GM19099 (cell line): Measurements from ENCODE around the gene SEMA6A.

Experiments
- POLR2A ChIP-seq: IDR thresholded peaks from 3 replicates; pipeline ENCODE4 v1.6.1; 2011; ENCODE audit warnings: low read depth; ENCODE audit not compliant: insufficient read length; ENCODE audit errors: extremely low read depth

Gene SEMA6A

DNA sequence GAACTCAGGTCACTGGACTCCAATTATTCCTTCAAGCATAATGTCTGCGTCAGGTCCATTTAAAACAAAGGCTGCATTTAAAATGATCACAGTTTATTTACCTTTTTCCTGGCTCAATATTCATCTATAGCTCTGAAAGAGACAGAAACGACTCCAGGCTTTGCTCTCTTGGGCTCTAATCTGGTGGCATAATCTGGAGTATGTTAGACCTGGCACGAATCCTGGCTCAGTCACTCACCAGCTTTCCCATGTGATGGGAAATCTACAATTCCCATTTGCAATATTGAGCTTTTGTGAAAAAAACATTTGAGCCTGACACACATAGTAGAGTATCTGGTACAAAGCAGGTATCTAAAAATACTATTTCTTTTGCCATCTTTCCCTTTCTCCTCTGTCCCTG lies 155.8 kb downstream of the SEMA6A start:
- TF ChIP-seq POLR2A: no peak

DNA sequence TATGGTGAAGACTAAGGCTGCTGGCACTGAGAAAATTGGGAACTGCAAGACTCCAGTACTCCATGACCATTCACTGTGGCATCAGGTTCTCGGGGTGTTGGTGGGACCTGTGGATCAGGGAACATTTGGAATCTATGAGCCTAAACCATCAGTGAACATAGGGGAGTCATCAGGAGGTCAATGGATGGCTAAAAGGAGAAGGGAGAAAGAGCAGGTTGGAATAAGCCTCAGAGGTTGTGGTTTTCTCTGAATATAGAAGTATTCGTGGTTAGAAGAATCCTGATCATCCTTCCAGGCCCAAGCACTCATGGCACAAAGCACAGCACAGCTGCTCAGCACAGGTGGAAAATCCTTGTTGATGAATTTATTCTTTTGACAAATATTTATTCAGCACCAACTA lies 156.6 kb downstream of the SEMA6A start:
- TF ChIP-seq POLR2A: no peak

DNA sequence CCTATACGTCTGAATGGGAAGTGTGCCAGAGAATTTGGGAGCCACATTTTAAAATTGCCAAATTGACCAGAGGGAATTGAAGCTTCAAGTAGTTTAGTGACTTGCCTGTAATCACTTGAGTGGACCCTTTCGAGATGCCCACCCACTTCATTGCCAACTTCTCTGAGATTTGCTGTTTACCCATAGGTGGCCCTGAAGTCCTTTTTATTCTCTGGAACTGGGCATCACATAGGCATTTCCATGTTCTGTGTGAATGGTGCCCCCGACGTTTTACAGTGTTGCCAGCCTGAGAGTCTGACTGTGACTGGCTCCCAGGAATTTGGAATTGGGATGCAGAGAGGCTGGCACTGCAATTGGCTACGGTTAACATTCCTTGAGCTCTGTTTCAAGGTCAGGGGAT lies 158.6 kb downstream of the SEMA6A start:
- no peak for TF ChIP-seq POLR2A

DNA sequence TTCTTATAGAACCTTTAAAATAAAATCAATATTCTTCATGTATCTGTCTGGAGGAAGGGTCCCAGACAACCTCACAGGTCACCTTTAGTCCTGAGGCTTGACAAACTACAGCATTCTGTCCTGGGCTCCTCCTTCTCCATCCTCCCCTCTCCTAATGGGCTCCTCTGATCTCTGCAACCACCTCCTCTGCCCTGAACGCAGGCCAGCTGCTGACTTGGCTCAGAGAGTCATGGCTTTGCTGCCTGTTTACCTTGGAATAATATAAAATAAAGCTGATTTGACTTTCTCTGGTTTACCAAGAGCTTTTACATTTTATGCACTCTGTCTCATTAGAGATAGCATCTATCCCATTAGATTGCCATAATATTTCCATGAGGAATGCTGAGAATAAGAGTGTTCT lies 159.4 kb downstream of the SEMA6A start:
- no peak for TF ChIP-seq POLR2A

DNA sequence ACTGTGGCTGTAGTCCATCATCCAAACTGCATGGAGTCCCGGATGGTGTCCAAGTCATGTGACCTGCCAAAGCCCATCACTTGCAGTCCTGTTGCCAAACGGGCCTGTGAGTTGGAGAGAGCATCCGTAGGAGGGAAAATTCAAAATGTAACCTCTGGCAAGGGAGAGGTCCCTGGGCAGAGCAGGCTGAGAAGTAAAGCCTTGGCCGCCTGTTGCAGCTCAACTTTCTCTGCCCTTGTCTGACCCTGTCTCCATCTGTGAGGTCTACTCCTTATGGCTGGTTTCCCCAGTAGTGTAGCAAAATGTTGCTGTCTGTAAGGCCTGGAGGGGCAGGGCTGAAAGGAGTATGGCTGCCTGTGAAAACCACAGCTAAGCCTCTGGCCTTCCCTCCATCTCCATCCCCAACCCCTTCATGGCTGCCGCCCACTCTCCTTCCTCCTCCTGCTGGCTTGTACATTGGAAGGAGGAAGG lies 163.5 kb downstream of the SEMA6A start:
- no peak for TF ChIP-seq POLR2A

DNA sequence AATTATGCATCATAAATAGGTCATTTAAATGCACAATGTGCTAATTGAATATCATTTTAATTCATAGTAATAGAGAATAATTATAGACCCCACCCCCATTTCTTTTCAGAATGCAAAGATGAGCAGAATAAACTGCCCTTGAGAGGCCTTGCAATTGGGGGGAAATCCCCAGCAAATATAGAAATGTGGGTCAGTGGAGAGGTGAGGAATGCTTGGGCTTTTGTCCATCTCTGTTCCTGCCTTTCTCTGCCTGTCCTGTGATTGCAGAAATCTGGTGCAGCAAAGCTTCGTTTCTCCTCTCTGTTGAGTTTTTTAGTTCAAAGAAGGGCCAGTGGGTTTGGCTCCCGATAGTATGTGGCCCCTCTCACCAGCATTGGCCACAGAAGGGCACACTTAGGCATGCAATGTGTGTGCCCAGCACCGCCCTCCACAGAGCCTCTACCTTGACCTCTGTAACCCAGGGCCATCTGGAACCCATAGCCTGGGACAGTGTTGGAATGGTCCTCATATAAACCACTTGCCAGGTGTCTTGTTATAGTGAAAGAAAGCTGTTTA lies 164.2 kb downstream of the SEMA6A start:
- TF ChIP-seq POLR2A: no peak

DNA sequence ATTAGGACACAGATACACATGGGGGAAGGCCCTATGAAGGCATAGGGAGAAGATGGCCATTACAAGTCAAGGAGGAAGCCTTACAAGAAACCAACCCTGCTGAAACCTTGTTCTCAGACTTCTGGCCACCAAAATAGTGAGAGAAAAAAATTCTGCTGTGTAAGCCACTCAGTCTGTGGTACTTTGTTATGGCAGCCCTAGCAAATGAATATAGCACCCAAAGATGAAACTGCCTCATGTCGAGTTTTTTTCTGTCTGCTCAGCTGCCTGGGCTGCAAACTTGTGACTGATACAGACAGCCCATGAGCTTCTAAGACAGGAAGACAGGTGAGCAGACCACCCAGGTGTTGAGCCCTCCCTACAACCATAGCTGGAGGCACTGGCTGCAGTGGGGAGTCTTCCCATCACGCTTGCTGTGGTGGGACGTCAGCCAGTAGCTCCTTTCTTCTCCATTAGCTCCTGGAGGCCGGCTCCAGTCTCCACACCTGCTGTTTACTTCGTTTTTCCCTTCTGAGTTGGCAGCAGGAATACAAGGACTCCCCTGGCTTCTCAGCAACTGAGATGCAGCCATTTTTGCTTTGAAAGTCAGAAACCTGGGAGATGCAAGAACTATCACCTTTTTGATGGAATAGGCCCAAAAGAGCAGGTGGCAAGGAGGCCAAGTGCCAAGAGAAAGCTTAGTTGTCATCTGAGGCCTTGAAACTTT lies 164.9 kb downstream of the SEMA6A start:
- no peak for TF ChIP-seq POLR2A

DNA sequence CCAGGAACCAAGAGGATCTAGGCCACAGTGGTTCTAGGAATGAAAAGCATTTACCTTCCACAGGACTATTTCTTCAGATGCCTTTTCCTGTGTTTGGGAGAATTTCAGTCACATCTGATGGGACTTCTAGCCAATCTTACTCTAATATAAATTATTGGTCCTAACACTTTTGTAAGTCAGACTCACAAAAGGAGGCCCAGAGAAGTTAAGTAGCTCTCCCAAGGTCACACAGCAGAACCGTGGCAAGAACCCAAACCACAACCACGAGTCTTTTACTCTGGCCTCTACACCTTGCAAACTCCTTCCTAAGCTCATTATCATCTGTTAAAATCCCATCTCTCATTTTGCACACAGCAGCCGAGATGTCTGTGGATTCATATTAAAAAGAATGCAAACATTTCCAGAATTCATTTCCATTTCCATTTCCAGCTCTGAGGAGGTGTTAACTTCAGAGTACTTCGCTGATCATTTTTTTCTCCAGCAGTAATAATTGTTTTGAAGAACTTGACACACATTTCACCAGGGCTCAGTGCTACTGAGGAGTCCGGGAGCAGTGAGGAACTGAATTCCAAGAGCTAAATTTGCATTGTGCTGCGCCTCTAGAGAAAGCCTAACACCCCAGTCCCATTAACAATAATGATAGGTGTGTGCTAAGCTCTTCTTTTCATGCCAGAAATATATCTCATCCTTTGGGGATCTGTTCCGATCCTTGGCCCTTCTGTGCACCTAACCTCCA lies 168.1 kb downstream of the SEMA6A start:
- TF ChIP-seq POLR2A: no peak

DNA sequence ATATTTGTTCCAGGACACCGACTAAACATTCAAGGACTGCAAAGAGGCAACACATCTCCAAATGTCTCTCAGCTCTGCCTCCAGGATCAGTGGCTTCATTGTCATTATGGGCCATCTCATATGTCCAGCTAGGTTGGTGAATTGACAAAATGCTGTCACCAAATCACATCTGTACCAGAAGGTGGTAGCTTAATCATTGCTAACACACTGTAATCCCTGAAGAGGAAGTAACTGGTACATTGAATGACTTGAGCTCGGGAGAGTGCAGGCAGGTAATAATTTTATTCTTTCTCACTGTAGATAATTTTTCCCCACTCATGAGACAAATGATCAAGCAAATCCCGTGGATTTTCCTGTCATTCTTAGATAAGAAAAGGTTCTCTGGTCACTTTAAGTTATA lies 169.8 kb downstream of the SEMA6A start:
- no peak for TF ChIP-seq POLR2A

DNA sequence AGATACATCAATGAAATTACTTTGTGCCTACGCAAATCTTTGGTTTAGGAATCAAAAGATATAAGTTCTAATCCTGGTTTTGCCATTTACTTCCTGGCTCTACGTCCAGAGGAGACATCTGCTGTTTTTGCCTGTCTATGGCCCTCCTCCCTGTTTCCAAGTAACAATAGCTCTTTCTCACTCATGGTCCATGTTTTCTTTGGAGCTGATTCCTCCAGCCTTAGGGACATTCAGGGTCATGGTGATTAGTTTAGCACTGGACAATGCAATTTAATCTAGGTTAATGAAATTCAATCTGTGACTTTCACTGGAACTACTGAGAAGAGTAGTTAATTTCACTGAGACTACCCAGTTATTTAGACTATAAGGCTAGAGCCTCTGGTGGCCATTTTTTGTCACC lies 170.6 kb downstream of the SEMA6A start:
- no peak for TF ChIP-seq POLR2A

DNA sequence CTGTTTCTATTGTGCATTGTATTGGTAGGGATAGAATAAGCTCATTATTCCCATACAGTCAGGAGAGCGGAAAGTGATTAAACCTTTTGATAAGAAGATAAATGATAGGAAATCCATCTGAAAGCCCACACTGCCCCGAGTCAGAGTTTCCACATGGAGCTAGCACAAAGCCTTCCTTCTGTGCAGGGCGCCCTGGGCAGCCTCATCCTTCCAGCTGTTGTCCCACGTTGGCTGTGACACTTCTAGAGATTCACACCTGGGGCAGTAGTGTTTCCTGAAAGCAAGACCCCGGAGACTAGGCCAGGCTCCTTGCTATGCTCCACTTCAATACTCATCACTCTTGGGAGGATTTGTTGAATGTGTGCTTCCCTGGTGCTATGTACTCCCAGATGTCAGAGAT lies 172.4 kb downstream of the SEMA6A start:
- no peak for TF ChIP-seq POLR2A

DNA sequence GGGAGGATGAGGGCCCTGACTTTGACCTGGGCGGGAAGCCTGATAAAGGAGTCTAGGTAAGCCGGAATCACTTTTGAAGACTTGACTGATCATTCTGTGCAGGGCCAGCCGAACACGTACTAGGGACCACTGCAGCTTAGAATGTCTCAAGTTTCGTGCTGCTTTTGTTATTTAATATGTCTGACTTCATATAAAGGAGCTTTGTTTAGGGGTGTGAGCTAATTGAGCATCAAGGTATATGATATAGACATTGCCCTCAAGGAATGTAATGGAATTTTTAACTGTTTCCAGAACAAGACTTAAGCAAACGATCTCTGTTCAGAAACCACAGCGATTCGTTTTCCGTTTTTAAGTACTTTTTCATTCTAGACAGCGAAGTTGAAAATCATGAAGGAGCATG lies 173.0 kb downstream of the SEMA6A start:
- no peak for TF ChIP-seq POLR2A

DNA sequence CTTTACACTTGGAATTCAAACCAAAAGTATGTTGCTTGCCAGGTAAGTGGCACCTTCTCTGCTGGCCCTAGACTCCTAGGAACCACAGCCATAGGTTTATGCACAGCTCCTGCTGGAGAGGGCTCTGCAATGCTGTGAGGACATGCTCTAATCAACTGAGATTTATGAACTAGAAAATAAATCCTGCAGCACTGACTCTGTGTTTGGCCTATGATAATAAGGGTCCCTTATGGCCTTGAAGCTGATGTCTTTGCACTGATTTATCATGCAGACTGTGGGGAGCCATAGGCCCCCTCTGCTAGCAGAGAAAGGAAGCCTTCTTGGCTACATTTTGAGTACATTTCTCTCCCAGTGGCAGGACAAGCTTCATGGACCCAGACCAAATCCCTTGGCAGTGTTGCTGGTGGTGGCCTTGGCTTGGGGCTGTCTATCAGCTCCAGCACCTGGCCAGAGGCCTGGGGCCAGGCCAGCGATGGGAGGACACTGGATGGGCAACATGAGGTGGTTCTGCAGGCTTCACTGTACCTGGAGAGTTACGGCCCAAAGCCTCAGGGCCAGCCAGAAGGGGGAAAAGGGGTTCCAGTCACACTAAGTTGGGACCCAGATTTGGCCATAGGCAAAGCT lies 178.0 kb downstream of the SEMA6A start:
- TF ChIP-seq POLR2A: no peak

DNA sequence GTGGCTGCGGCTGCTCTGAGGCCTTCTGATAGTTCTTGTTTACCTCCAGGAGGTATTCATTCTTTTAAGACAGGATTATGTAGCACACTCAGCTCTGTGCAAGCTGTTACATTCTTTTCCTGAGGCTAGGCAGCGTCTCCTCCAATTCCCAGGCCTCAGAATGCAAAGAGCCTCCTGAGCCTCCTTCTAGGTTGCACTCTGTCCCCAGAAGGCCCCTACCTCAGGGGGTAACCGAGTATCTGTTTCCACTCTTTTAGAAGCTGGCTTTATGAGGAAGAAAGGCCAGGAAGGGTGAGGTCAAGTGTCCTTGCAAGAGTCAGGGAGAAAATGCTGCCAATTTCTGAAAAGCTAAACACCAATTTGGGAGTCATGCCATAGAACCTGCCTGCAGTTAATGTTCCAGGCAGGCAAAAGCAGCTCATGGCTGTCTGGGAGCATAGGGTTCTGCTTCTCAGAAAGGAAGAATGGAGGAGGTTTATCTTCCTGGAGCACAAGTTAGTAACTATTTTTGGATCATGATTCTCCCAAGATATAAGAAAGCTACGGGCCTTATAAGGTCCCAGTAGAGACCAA lies 178.9 kb downstream of the SEMA6A start:
- no peak for TF ChIP-seq POLR2A

DNA sequence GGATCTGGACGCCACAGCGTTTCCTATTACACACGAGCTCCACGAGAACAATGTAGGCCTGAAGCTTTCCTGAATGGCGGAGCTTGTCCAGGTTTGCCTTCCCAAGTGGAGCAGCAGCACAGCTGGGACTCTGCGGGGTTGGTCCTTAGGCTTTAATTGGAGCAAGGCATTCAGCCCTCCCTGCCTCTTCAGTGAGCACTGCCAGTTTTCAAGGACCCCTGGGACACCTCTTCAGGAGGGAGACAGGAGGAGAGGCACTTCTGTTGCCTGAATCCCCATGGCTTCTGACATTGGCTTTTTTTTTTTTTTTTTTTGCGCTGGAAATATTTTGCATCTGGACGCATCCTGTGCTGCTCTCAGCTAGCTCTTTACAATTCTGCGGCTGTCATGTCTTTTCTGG lies 179.4 kb downstream of the SEMA6A start:
- TF ChIP-seq POLR2A: no peak
